Measurements from ENCODE around the gene ALPP.

The ALPP gene

GRCh38 chr2:232431705-232432590, 53.4 kb downstream of the ALPP start:
- no peak for DNase-seq
